HG03571 (cell line): ENCODE results near the gene TTC39C.

ENCODE experiments used
- ATAC-seq: cut with Tn5 transposase; IDR thresholded peaks from one replicate; pipeline ENCODE4 v1.9.1; 2021; ENCODE audit not compliant: unreplicated experiment

TTC39C gene

GRCh38 chr18:24075767-24076597, 61.4 kb downstream of the TTC39C start:
- no peak for ATAC-seq

- no peak for ATAC-seq
Observed at GRCh38 chr18:24076950-24077349, 62.4 kb downstream of the TTC39C start.

GRCh38 chr18:24078391-24078790, 63.8 kb downstream of the TTC39C start:
- ATAC-seq: no peak

GRCh38 chr18:24080861-24081260, 66.3 kb downstream of the TTC39C start:
- no peak for ATAC-seq

GRCh38 chr18:24083550-24083949, 69.0 kb downstream of the TTC39C start:
- ATAC-seq: no peak

GRCh38 chr18:24086082-24086481, 71.5 kb downstream of the TTC39C start:
- no peak for ATAC-seq

GRCh38 chr18:24089076-24089475, 74.5 kb downstream of the TTC39C start:
- no peak for ATAC-seq

GRCh38 chr18:24089515-24090337, 75.2 kb downstream of the TTC39C start:
- ATAC-seq: no peak

GRCh38 chr18:24090876-24091275, 76.3 kb downstream of the TTC39C start:
- ATAC-seq: no peak

GRCh38 chr18:24094561-24094960, 80.0 kb downstream of the TTC39C start:
- no peak for ATAC-seq

GRCh38 chr18:24095976-24096375, 81.4 kb downstream of the TTC39C start:
- ATAC-seq: no peak

GRCh38 chr18:24103320-24104021, 88.9 kb downstream of the TTC39C start:
- no peak for ATAC-seq

GRCh38 chr18:24104486-24104885, 89.9 kb downstream of the TTC39C start:
- ATAC-seq: no peak

- no peak for ATAC-seq
Observed at GRCh38 chr18:24108641-24109040, 94.1 kb downstream of the TTC39C start.

- ATAC-seq: no peak
Observed at GRCh38 chr18:24111936-24112335, 97.4 kb downstream of the TTC39C start.

GRCh38 chr18:24112464-24112863, 97.9 kb downstream of the TTC39C start:
- no peak for ATAC-seq

- ATAC-seq: no peak
Observed at GRCh38 chr18:24112874-24113615, 98.5 kb downstream of the TTC39C start.

GRCh38 chr18:24114924-24115549, 100.5 kb downstream of the TTC39C start:
- no peak for ATAC-seq

GRCh38 chr18:24115628-24116027, 101.1 kb downstream of the TTC39C start:
- no peak for ATAC-seq
